ENCODE data around the gene KLHL40. TPM values are rescaled to one million over a fixed set of nuclear protein-coding genes. Genes with fewer than 3 reads are reported as not detected.

The KLHL40 gene
- total RNA-seq, 1 donor from 2014 or later = not detected

GRCh38 chr3:42708611-42709151 lies 23.3 kb downstream of the KLHL40 start:
- Histone ChIP-seq H3K9ac (ENCODE audit: low read length) (no peak overlapping the region), H3K4me2 (ENCODE audit: low read length) (no peak overlapping the region), H3K36me3 (ENCODE audit: insufficient read depth, low read length) (no peaks in the 10 kb centered on the region), H3K79me2 (ENCODE audit: insufficient read depth, low read length) (no peaks in the 10 kb centered on the region), H4K20me1 (ENCODE audit: insufficient read depth, low read length) (no peaks in the 10 kb centered on the region), H3K9me3 (ENCODE audit: insufficient read depth, low read depth, low read length) (no peaks in the 10 kb centered on the region), H3K27ac (ENCODE audit: low read depth, low read length) (no peak overlapping the region), H3K4me3 (ENCODE audit: insufficient read depth, low read depth, low read length) (no peak overlapping the region), H2AFZ (ENCODE audit: low read depth, low read length) (no peak overlapping the region), H3K27me3 (ENCODE audit: insufficient read depth, low read length) (peaks cover 3% of the 10 kb centered on the region), H3K4me1 (ENCODE audit: insufficient read depth, low read length) (no peaks in the 10 kb centered on the region)
- Mint-ChIP-seq H3K9me3 (ENCODE audit: unreplicated experiment) (no peaks in the 10 kb centered on the region), H3K4me3 (ENCODE audit: unreplicated experiment) (no peak overlapping the region), H3K27ac (ENCODE audit: unreplicated experiment) (no peak overlapping the region), H3K36me3 (ENCODE audit: low read depth, unreplicated experiment) (no peaks in the 10 kb centered on the region), H3K4me1 (ENCODE audit: low read depth, unreplicated experiment) (no peaks in the 10 kb centered on the region), H3K27me3 (ENCODE audit: low read depth, unreplicated experiment) (peaks cover 45% of the 10 kb centered on the region)
- TF ChIP-seq CTCF (IDR thresholded peaks at IDR 0.05; ENCODE audit: insufficient read depth, low read depth, low read length) (no peak), EZH2 (IDR thresholded peaks at IDR 0.05; ENCODE audit: insufficient read depth, low read length) (no peak)
- DNase-seq (ENCODE audit: low read depth) (no peak), FAIRE-seq (no peak)

DNA sequence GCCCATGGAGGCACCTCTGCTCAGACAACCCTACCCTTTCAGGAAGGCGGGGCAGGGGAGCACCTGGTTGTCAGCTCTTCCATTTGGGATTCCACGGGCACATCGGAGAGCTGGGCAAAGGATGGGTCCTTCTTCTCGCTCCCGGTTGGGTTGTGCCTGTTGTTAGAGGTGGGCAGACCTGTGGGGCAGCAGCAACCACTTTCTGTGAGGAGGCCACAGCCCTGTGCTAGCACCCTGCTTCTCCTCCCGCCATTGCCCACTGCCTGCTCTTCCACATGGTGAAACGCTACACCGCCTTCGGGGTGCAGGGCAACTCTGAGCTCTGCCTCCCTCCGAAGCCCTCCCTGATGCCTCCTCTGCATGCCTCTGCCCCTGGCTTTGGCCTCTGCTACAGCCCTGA lies 24.3 kb downstream of the KLHL40 start:
- Histone ChIP-seq H3K27ac (ENCODE audit: low read depth, low read length) (no peak overlapping the region), H3K79me2 (ENCODE audit: insufficient read depth, low read length) (no peaks in the 10 kb centered on the region), H3K9me3 (ENCODE audit: insufficient read depth, low read depth, low read length) (no peaks in the 10 kb centered on the region), H3K27me3 (ENCODE audit: insufficient read depth, low read length) (peaks cover 3% of the 10 kb centered on the region), H3K4me2 (ENCODE audit: low read length) (no peak overlapping the region), H4K20me1 (ENCODE audit: insufficient read depth, low read length) (no peaks in the 10 kb centered on the region), H3K4me3 (ENCODE audit: insufficient read depth, low read depth, low read length) (no peak overlapping the region), H3K36me3 (ENCODE audit: insufficient read depth, low read length) (no peaks in the 10 kb centered on the region), H3K4me1 (ENCODE audit: insufficient read depth, low read length) (no peaks in the 10 kb centered on the region), H3K9ac (ENCODE audit: low read length) (no peak overlapping the region), H2AFZ (ENCODE audit: low read depth, low read length) (no peak overlapping the region)
- H3K27ac Mint-ChIP-seq (ENCODE audit: unreplicated experiment) = no peak overlapping the region
- TF ChIP-seq EZH2 (IDR thresholded peaks at IDR 0.05; ENCODE audit: insufficient read depth, low read length) (no peak), CTCF (IDR thresholded peaks at IDR 0.05; ENCODE audit: insufficient read depth, low read depth, low read length) (no peak)
- no peak overlapping the region for H3K4me3 Mint-ChIP-seq (ENCODE audit: unreplicated experiment)
- H3K36me3 Mint-ChIP-seq (ENCODE audit: low read depth, unreplicated experiment) = no peaks in the 10 kb centered on the region
- H3K4me1 Mint-ChIP-seq (ENCODE audit: low read depth, unreplicated experiment) = no peaks in the 10 kb centered on the region
- FAIRE-seq (no peak), DNase-seq (ENCODE audit: low read depth) (no peak)
- no peaks in the 10 kb centered on the region for H3K9me3 Mint-ChIP-seq (ENCODE audit: unreplicated experiment)
- peaks cover 41% of the 10 kb centered on the region for H3K27me3 Mint-ChIP-seq (ENCODE audit: low read depth, unreplicated experiment)

DNA sequence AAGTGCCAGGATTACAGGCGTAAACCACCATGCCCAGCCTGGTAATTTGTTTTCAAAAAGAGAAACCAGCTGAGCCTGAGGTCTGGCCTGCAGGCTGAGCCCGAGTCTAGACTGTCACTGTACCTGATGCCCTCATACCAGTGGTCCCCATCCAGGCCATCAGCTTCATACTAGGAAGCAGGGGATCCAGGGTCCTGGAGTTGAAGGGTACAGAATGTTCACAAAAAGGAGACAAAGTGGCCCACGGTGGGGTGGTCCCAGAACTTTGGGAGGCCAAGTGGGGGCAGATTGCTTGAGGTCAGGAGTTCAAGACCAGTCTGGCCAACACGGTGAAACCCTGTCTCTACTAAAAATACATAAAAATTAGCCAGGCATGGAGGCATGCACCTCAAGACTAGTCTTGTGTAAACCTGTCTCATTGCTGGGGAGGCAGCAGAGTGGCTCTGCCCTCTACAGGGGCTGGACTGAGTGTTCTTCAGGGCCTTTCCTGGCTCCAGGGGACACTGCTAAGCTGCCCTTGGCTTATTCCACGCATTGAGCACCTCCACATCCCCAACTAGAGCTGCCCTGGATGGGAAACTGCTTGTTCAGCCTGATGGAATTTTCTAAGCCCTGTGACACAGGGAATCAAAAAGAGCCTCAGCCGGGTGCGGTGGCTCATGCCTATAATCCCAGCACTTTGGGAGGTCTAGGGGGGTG lies 25.1 kb downstream of the KLHL40 start:
- FAIRE-seq (no peak), DNase-seq (ENCODE audit: low read depth) (no peak)
- Histone ChIP-seq H4K20me1 (ENCODE audit: insufficient read depth, low read length) (no peaks in the 10 kb centered on the region), H3K4me3 (ENCODE audit: insufficient read depth, low read depth, low read length) (no peak overlapping the region), H3K9ac (ENCODE audit: low read length) (no peak overlapping the region), H3K79me2 (ENCODE audit: insufficient read depth, low read length) (no peaks in the 10 kb centered on the region), H3K27me3 (ENCODE audit: insufficient read depth, low read length) (peaks cover 3% of the 10 kb centered on the region), H3K4me2 (ENCODE audit: low read length) (no peak overlapping the region), H3K9me3 (ENCODE audit: insufficient read depth, low read depth, low read length) (no peaks in the 10 kb centered on the region), H3K27ac (ENCODE audit: low read depth, low read length) (no peak overlapping the region), H3K4me1 (ENCODE audit: insufficient read depth, low read length) (no peaks in the 10 kb centered on the region), H2AFZ (ENCODE audit: low read depth, low read length) (no peak overlapping the region), H3K36me3 (ENCODE audit: insufficient read depth, low read length) (no peaks in the 10 kb centered on the region)
- Mint-ChIP-seq H3K9me3 (ENCODE audit: unreplicated experiment) (no peaks in the 10 kb centered on the region), H3K27ac (ENCODE audit: unreplicated experiment) (no peak overlapping the region), H3K36me3 (ENCODE audit: low read depth, unreplicated experiment) (no peaks in the 10 kb centered on the region), H3K4me1 (ENCODE audit: low read depth, unreplicated experiment) (no peaks in the 10 kb centered on the region), H3K4me3 (ENCODE audit: unreplicated experiment) (no peak overlapping the region), H3K27me3 (ENCODE audit: low read depth, unreplicated experiment) (peaks cover 38% of the 10 kb centered on the region)
- no peak for TF ChIP-seq EZH2 (IDR thresholded peaks at IDR 0.05; ENCODE audit: insufficient read depth, low read length)
- TF ChIP-seq CTCF (IDR thresholded peaks at IDR 0.05; ENCODE audit: insufficient read depth, low read depth, low read length) = no peak
